Stimulated activated CD4-positive, alpha-beta T cell treated with anti-CD3 and anti-CD28 coated beads, Interleukin-12 subunit alpha, Interleukin-12 subunit beta, amount 100 ng/mL, for 4 hours (primary cell): ENCODE results near the gene MRPL54.
"Not testable (repeated sequence)": the region's sequence is repeated elsewhere in the genome, so short reads cannot be mapped to it uniquely, and the experiment has no call there.

Experiments
- DNase-seq: peaks from one replicate; pipeline ENCODE4 v3.0.0-alpha.2; 2020

Gene MRPL54

GRCh38 chr19:3813473-3814392 lies 51.3 kb downstream of the MRPL54 start:
- no peak for DNase-seq

DNA sequence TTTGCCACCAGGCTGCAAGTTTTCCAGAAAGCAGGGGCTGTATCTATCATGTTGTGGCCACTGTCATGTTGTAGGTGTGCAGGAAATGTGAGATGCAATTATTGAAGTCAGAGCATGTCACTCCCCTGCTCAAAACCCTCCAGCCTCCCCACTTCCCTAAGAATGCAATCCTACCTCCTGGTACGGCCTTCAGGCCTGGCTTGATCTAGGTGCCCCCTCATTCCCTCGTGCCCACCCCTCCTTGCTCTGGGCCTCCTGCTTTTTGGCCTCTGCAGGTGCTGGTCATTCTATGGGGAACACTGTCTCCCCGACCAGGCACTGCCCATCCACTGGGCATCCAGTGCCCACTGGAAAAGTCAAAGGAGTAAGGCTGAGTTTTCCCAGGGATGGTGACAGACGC lies 52.2 kb downstream of the MRPL54 start:
- DNase-seq = no peak

GRCh38 chr19:3816148-3816547 lies 53.7 kb downstream of the MRPL54 start:
- not testable (repeated sequence) for DNase-seq

GRCh38 chr19:3816566-3817218 lies 54.2 kb downstream of the MRPL54 start:
- no peak for DNase-seq
